NCI-H2081 (cell line): ENCODE results near the gene LRRK1.
A peak's percentile ranks its signal among the peaks of the same experiment; 100 is the strongest.

ENCODE experiments used
- DNase-seq, 2 experiments: peaks; one replicate each; lab custom pipeline; 2025; lab: John Stamatoyannopoulos, UW

Gene LRRK1

GRCh38 chr15:100980410-100981046 is 61.4 kb downstream of the LRRK1 start:
- DNase-seq: no peak

DNA sequence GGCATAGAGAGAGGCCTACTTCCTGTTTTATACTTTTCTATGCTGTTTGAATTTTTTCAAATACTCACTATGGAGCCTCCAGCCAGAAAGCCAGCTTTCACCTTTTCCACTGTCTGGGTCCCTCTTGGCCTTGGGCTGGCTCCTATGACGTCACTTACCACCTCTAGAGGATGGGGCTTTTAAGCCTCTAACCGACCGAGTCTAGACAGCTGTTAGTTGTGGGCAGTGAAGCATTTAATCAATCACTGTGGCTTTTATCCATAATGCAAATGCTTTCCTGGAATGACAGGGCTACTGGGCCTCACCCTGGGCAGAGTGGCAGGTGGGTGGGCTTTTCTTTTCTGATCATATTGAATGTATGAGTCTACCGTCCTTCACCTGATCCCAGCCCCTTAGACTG is 61.9 kb downstream of the LRRK1 start:
- no peak for DNase-seq

DNA sequence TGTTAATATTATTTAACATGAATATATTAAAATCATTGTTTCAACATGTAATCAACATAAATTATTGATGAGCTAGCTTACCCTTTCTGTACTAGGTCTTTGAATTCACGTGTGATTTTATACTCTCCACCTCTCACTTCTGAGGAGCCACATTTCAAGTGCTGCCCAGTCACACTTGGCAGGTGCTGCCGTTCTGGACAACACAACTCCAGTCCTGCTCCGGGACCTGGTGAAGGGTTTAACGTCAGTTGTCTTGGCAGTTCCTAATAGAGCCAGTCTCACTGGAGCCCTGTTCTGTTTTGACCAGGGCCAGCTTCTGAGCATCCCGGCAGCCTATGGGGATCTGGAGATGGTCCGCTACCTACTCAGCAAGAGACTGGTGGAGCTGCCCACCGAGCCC is 64.1 kb downstream of the LRRK1 start:
- no peak for DNase-seq

DNA sequence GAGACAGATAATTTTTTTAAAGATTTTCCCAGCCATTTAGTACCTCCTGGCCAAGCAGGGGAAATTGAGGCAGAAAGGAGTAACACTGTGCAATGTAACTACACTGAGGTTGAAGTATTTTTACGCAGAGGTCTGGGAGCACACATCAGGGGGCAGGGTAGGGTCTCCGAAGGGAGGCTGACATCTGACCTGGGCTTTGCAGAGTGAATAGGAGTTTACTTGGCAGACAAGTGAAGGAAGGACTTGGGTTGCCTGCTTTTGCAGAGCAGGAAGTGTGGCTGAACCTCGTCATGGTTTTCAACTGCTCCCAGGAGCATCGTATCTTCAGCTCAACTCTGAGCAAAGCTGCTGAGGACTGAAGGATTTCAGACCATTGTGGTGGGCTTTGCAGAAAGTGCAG is 66.2 kb downstream of the LRRK1 start:
- no peak for DNase-seq

GRCh38 chr15:100986158-100986896 is 67.2 kb downstream of the LRRK1 start:
- no peak for DNase-seq

GRCh38 chr15:100987143-100987542 is 68.0 kb downstream of the LRRK1 start:
- no peak for DNase-seq

GRCh38 chr15:100988297-100988696 is 69.1 kb downstream of the LRRK1 start:
- DNase-seq: no peak

GRCh38 chr15:100988857-100989256 is 69.7 kb downstream of the LRRK1 start:
- no peak for DNase-seq

- no peak for DNase-seq
These were observed 75.7 kb downstream of the LRRK1 start for GRCh38 chr15:100994597-100995446.

DNA sequence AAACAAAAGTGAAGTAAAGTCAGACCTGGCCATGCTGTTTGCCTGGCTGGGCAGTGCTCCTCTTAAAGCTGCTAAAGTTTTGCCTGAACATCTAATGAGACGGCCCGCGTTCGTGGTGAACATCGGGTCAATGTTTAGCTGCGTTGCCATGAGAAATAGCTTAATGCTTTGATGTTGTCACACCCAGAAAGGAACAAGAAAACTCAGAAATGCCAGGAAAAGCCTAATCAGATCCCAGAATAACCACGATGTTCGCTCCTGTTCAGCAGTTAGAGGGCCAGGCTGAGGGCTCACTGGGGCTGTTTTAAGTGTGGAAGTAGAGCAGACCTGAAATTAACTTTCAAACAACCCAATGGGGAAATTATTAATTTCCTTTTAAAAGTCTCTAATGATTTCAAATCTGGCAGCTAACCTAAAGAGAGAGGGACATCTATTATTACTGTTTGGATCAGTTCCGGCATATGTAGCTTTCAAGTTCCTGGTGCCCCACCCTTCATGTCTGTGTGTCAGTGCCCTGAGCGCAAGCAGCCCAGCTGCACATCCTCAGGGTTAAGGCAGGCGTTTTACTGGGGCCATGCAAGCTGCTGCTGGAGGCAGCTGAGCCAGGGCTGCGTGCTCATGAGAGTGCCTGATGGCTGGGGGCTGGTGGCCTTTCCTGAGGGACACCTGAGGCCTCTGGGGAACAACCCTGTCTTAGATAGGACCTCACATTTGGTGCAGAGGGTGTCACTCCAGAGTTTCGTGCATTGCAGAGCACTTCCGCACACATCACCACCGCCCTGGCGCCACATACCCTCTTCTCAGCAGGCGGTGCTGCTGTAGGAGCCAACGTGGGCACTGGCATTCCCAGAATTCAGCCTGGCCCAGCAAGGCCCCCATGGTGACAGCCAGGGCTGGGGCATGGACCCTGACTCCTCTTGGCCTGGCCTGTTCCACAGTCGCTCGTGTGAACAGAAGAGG is 76.6 kb downstream of the LRRK1 start:
- DNase-seq: no peak

DNA sequence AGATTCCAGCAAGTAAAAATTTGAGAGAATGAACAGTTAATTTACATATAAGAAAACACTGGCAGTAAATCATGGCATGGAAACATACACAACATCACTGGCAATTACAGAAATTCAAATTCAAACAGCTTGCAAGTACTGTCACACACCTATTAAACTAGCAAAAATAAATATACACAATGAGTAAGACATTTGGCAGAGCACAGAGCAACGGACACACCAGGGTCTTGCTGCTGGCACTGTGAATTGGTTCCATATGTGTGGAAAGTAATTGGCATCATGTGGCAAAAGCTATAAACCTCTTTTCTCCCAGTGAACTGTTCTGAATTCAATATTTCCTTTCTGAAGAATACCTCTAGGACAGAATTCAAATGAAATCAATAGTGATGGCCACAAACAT is 78.3 kb downstream of the LRRK1 start:
- peak; percentile 35 to 64 for DNase-seq

GRCh38 chr15:100998630-100999029 is 79.5 kb downstream of the LRRK1 start:
- no peak for DNase-seq

- no peak for DNase-seq
These were observed 80.2 kb downstream of the LRRK1 start for GRCh38 chr15:100999369-100999768.

GRCh38 chr15:101000271-101000681 is 81.1 kb downstream of the LRRK1 start:
- no peak for DNase-seq

GRCh38 chr15:101001056-101001455 is 81.9 kb downstream of the LRRK1 start:
- no peak for DNase-seq

DNA sequence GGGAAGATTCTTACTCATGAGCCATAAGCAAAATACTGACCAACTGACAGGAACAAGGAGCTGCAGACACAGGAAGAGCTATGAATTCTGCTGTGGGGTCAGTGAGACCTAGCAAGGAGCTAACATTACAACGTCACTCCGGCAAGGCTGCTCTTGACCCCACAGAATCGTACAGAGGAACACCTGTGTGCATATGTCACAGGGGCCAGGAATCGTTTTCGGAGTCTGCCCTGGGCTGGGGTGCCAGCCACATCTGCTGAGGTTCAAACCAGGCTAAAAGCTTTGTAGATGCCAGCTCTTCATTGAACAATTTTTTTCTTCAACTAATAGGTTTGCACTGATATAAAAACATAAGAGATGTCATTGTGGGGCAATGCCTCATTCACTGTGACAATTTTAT is 82.6 kb downstream of the LRRK1 start:
- no peak for DNase-seq

DNA sequence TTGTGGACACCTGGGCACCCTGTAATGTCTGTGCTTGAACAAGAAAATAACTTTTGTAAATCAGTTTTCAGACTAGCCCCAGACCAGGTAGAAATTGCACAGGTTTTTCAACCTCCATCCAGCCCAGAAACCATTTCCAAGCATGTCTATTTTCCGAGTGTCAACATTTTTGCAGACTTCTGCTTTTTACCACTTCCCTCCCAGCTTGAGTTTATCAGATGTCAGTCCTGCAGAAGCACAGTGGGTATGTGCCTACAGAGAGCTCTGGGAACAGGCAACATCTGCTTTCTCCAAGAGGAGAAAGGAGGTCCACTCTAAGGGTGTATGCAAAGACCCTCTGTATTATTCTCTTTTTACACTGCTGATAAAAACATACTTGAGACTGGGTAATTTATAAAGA is 83.9 kb downstream of the LRRK1 start:
- no peak for DNase-seq

- DNase-seq: no peak
These were observed 84.5 kb downstream of the LRRK1 start for GRCh38 chr15:101003706-101004105.

- DNase-seq: no peak
These were observed 85.3 kb downstream of the LRRK1 start for GRCh38 chr15:101004500-101004899.

DNA sequence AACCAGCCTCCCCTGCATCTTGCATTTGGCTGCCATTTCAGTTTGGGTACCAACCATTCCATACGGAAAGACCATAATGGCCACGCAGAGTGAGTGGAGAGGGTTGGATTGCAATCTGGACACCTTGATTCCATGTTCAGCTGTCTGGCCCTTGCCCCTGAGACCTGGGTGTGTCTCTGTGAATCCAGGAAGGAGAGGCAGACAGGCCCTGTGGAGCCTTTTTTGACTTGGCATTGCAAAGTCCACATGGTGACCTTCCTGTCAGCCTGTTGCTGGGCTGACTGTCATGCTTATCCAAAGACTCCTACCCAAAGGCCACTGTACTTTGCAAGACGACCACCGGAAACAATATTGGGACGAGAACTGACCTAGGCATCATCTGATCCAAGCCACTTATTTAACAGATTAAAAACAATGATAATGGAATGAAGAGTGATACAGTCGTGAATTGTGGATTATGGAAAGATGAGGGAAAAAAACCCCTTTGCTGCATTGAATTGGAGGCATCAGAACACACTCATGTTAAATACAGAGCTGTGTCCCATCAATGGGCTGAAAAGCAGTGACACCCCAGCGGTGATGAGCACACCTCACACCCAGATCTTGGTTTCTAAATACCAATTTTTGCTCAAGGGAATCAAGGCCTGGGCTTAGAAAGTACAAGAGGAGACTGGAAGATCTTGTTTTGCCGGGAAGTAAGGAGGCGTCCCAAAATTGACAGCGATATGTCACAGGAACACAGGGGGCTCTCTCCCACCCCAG is 86.0 kb downstream of the LRRK1 start:
- no peak for DNase-seq
